HCT116 (cell line): ENCODE measurements around the gene HRC.

ENCODE experiments used
- CTCF ChIP-seq, 3 experiments: fragments of 200-600 bp in 1 of 3; sonication (generic) in 1 of 3; IDR thresholded peaks in 2 of 3; conservative IDR thresholded peaks in 1 of 3; 2 replicates each; pipeline ENCODE4 v1.5.1; 2012 to 2017; ENCODE audit warnings: low read depth in 2 of 3, low read length in 2 of 3, antibody characterized with exemption in 1 of 3, borderline replicate concordance in 1 of 3, control low read depth in 1 of 3, mild to moderate bottlenecking in 1 of 3, mixed read lengths in 1 of 3, mixed run types in 1 of 3, moderate library complexity in 1 of 3; ENCODE audit not compliant: insufficient read depth in 1 of 3
- EZH2 ChIP-seq: fragments of 200-600 bp; sonication (generic); IDR thresholded peaks from 2 replicates; pipeline ENCODE4 v1.6.1; 2017; ENCODE audit warnings: antibody characterized with exemption, mixed run types
- RAD21 ChIP-seq: IDR thresholded peaks from 2 replicates; pipeline ENCODE4 v1.6.1; 2012; ENCODE audit warnings: low read depth, mild to moderate bottlenecking

DNA sequence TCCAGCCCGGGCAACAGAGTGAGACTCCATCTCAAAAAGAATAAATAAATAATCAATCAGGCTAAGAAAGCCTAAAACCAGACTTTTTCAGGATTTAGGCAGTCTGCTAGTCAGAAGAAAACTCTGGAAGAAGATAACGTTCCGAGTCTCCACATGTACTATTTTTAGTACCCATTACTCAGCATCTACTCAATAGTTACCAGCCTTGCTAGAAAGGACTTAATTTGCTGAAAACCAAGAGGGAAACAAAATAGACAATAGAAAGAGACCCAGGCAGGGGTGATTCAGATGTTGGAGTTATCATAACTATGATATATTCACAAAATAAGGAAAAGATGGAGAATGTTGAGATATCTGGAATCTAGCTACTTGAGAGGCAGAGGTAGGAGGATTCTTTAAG, 44.6 kb downstream of the HRC start:
- TF ChIP-seq CTCF (IDR thresholded peaks at IDR 0.05 in 2 of 3, conservative IDR thresholded peaks at IDR 0.05 in 1 of 3; ENCODE audit: borderline replicate concordance in 1 of 3, insufficient read depth in 1 of 3, low read depth in 2 of 3, low read length in 2 of 3): no peak
- no peak for TF ChIP-seq EZH2
- TF ChIP-seq RAD21: no peak
